DLD1 (cell line): ENCODE results near the gene SELENOV.

ENCODE experiments used
- in situ Hi-C: cut with HindIII; loops from 2 replicates; pipeline ENCODE4 v1.10.0; 2017; ENCODE audit warnings: low sequenced_read_pairs

The SELENOV gene

DNA sequence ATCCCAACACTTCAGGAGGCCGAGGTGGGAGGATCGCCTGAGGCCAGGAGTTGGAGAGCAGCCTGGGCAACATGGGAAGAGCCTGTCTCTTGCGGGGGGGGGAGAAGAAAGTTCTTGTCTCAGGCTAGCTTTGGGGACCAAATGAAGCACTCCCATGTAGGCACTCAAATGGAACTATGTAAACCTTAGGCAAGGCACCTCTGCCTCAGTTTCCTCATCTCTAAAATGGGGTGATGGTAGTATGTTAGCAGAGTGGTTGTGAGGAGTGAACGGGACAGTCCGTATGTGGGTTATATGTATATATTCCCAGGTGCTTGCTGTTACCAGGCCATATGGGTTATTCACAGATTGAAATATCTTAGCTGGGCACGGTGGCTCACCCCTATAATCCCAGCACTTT lies 22.7 kb upstream of the SELENOV start:
- in situ Hi-C loops, result no loop called here

DNA sequence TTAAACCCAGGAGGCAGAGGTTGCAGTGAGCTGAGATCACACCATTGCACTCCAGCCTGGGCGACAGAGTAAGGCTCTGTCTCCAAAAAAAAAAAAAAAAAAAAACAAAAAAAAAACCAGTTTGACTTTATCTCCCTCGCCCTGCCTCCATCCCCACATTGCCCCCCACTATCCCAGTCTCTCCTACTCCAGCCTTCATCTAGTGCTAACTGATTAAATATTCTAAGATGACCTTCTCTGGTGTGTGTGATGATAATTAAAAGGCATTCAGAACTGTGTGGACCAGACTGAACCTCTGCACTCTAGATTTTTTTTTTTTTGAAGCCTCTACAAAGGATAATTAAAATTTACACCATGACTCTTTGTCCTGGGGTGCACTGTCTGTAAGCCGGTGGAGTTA lies 22.2 kb upstream of the SELENOV start:
- in situ Hi-C loops, result no loop called here

DNA sequence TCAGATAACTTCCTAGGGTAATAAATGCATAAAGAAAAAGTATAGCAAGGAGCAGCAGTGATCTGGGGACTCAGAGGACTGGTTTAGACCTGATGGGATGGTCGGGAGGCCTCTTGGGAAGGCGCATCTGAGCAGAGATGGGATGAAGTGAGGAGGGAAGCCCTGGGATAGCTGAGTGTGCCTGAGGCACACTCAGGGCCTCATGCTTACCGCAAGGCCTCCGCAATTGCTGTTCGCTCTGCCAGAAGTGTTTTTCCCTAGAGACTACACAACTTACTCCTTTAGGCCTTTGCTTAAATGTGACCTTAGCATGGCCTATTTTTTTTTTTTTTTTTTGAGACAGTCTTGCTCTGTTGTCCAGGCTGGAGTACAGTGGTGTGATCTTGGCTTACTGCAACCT lies 20.3 kb upstream of the SELENOV start:
- in situ Hi-C loops, result no loop called here

GRCh38 chr19:39496063-39496462 lies 18.9 kb upstream of the SELENOV start:
- in situ Hi-C loops, result no loop called here

GRCh38 chr19:39497701-39497995 lies 17.3 kb upstream of the SELENOV start:
- in situ Hi-C loops, result no loop called here

GRCh38 chr19:39497996-39498797 lies 16.7 kb upstream of the SELENOV start:
- in situ Hi-C loops, result no loop called here

DNA sequence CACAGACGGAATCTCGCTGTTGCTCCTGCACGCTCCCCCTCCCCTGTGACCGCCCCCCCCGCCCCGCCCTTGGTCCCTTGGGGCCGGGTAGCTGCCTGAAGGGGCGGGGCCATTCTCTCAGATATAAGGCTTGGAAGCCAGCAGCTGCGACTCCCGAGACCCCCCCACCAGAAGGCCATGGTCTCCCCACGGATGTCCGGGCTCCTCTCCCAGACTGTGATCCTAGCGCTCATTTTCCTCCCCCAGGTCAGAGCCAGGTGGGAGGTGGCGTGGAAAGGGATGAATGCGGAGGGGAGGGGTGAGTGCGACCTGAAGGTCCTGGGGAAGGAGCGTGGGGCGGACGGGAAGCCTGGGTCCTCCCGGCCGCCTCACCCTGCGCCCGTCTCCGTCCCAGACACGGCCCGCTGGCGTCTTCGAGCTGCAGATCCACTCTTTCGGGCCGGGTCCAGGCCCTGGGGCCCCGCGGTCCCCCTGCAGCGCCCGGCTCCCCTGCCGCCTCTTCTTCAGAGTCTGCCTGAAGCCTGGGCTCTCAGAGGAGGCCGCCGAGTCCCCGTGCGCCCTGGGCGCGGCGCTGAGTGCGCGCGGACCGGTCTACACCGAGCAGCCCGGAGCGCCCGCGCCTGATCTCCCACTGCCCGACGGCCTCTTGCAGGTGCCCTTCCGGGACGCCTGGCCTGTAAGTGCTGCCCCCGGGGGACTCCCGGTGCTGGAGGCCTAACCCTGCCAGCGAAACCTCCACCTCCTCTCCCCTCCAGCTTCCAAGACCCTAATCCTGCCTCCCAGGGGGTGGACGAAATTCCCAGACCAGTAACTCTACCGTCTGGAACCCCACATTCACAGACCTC lies 15.9 kb upstream of the SELENOV start, which contains the start of gene DLL3:
DLL3 (plus strand) TSS at position 150 of the 845 bp plus-strand sequence; CDS start at position 178, 28 bp downstream.
- in situ Hi-C loops, result no loop called here

GRCh38 chr19:39499932-39500331 lies 15.0 kb upstream of the SELENOV start:
- in situ Hi-C loops, result no loop called here

- in situ Hi-C loops, result no loop called here
Measured at GRCh38 chr19:39500543-39500942, 14.4 kb upstream of the SELENOV start.

GRCh38 chr19:39501340-39501739 lies 13.6 kb upstream of the SELENOV start:
- in situ Hi-C loops, result no loop called here

DNA sequence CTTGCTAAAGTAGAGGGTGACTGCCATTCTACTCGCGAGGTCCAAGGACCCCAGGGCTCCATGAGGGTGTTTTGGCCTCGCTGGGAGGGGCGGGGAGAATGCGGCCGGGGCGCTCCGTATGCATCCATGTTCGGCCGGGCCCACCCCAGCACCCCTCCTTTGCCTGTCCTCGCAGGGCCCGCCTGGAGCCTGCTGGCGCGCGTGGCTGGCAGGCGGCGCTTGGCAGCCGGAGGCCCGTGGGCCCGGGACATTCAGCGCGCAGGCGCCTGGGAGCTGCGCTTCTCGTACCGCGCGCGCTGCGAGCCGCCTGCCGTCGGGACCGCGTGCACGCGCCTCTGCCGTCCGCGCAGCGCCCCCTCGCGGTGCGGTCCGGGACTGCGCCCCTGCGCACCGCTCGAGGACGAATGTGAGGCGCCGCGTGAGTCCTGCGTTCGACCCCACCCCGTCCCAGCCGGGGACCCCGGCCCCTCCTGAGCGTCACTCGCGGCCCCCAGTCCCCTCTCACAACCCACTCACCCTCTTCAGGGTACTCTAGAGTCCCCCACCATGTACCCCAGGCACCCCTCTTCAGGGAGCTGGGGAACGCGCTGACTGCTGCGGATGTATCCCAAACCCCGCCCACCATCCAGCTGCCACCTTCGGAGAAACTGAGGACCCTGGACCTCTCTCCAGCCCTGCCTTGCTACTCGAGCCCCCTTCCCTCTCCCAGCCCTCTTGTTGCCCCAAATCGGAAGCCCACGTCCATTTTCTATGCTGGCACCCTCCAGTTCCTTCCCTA lies 12.1 kb upstream of the SELENOV start:
- in situ Hi-C loops, result no loop called here

DNA sequence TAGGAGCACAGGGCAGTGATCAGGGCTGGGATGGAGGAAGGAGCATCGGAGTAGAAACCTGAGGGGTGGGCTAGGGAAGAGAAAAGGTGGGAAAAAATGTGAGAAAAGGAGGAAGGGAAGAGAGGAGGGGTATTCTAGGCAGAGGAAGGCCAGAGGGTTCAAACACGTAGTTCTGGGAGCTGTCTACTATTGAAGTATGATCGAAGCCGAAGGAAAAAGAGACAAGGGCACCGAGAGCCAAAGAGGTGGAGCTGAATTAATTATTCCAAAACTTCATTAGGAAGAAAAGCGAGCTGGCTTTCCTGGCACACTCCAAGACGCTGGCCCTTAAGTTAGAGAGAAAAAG lies 8.4 kb upstream of the SELENOV start:
- in situ Hi-C loops, result no loop called here

DNA sequence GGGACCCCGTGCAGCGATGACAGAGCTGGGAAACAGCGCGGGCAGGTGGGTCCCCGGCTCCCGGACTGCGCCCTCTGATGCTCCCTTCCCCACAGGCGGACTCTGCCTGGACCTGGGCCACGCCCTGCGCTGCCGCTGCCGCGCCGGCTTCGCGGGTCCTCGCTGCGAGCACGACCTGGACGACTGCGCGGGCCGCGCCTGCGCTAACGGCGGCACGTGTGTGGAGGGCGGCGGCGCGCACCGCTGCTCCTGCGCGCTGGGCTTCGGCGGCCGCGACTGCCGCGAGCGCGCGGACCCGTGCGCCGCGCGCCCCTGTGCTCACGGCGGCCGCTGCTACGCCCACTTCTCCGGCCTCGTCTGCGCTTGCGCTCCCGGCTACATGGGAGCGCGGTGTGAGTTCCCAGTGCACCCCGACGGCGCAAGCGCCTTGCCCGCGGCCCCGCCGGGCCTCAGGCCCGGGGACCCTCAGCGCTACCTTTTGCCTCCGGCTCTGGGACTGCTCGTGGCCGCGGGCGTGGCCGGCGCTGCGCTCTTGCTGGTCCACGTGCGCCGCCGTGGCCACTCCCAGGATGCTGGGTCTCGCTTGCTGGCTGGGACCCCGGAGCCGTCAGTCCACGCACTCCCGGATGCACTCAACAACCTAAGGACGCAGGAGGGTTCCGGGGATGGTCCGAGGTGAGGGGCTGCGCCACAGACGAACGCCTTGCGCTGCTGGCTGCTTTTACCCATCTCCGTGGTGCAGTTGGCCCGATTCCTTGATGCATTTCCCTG lies 7.8 kb upstream of the SELENOV start:
- in situ Hi-C loops, result no loop called here

GRCh38 chr19:39507715-39508364 lies 7.1 kb upstream of the SELENOV start:
- in situ Hi-C loops, result no loop called here

- in situ Hi-C loops, result no loop called here
Measured at GRCh38 chr19:39508629-39509028, 6.3 kb upstream of the SELENOV start.

DNA sequence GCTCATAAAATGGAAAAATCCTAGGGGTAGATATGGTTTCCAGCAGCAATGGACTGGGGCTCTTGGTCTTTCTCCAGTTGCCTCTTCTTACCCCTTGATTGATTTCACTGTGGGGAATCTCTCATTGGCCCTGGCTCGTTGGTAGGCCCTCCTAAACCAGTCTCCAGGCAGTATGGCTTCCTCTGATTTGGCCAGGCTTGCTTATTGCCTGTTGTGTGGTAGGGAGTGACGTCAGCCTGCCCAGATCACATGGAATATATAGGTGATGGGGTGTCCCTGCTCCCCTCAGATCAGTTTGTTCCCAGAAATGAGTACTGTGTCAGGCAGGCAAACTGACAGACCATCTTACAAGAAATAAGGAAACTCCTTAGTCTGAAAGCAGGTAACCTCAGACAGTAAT lies 5.7 kb upstream of the SELENOV start:
- in situ Hi-C loops, result no loop called here

DNA sequence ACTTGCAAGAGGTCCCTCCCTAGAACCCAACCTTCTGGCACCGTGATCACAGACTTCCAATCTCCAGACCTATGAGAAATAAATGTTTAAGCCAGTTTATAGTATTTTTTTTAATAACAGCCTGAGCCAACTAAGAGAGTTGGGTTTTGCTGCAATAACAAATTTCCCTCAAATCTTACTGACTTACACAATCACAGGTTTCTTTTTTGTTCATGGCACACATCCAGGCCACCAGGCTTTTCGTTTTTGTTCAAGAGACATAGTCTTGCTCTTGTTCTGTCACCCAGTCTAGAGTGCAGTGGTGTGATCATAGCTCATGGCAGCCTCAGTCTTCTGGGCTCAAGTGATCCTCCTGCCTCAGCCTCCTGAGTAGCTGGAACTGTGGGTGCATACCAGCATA lies 2.0 kb upstream of the SELENOV start:
- in situ Hi-C loops, result no loop called here

GRCh38 chr19:39515551-39516191 lies 732 bp downstream of the SELENOV start:
- in situ Hi-C loops, result no loop called here

DNA sequence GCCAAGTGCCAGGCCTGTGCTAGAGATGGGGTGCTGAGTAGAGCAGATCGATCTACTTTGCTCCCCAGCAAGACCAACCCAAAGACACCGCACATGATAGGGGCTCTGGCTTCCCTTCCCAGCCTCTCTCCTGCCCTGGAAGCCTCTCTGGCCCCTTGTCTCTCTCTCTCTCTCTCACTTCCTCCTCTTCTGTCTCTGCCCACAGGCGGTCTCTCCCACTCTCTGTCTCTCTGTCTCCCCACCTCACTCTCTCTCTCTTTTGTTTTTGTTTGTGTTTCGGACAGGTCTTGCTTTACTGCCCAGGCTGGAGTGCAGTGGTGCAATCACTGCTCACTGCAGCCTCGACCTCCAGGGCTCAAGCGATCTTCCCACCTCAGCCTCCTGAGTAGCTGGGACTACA lies 1.3 kb downstream of the SELENOV start:
- in situ Hi-C loops, result no loop called here

DNA sequence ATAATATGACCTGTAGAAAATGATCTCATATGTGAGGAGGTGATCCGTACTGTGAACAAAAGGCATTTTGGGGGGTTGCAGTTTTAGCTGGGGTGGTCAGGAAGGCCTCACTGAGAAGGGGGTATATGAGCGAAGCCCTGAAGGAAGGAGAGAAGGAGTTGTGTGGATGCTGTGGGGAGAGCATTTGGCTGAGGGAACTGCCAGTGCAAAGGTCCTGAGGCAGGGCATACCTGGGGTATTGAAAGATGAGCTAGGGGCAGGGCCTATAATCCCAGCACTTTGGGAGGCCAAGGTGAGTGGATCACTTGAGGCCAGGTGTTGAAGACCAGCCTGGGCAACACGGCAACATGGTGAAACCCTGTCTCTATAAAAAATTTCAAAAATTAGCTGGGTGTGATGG lies 2.5 kb downstream of the SELENOV start:
- in situ Hi-C loops, result no loop called here
